Endothelial cell of umbilical vein (primary cell): ENCODE data around the gene VTI1A. TPM values are rescaled to one million over a fixed set of nuclear protein-coding genes. Genes with fewer than 3 reads are reported as not detected.

Source experiments
- BruUV-seq: library from RNA; stranded (reverse); fragments of 400-500 nt; replicated peaks from 2 replicates; lab custom pipeline; 2021; lab: Mats Ljungman, UMichigan
- CTCF ChIA-PET: fragments of 300-600, 350-600 bp; sonication (Branson Sonifier 250); formaldehyde crosslinking; loops from one replicate; lab custom pipeline; 2021; ENCODE audit warnings: antibody characterized with exemption, inconsistent platforms; lab: Charles Lee
- POLR2A ChIA-PET: fragments of 300-600, 350-600 bp; sonication (Branson Sonifier 250); formaldehyde crosslinking; loops from one replicate; lab custom pipeline; 2021; ENCODE audit warnings: antibody characterized with exemption, inconsistent platforms; lab: Charles Lee
- DNase-seq: peaks from one replicate; pipeline ENCODE4 v3.0.0-alpha.2; 2011; ENCODE audit warnings: low read depth, low spot score
- FAIRE-seq: peaks from 2 replicates; lab custom pipeline; 2011; peaks lifted over from hg19 to GRCh38; lab: Jason Lieb, UNC
- H2AFZ ChIP-seq: 2 replicates; pipeline ENCODE4 v1.6.0; 2012; ENCODE audit warnings: low read depth, low read length, control low read depth, inconsistent platforms
- H3K27ac ChIP-seq: 2 replicates; pipeline ENCODE4 v1.5.1; 2011; ENCODE audit warnings: low read depth, mild to moderate bottlenecking, control low read depth, low read length, moderate library complexity; ENCODE audit not compliant: insufficient read depth
- H3K27me3 ChIP-seq, 2 experiments: 2 replicates each; pipeline versions ENCODE4 v1.6.0 to v1.6.1; 2011; ENCODE audit warnings: low read length in 2 of 2, mixed read lengths in 1 of 2; ENCODE audit not compliant: control insufficient read depth in 2 of 2, insufficient read depth in 2 of 2
- H3K36me3 ChIP-seq, 2 experiments: 2 replicates in 1 of 2; 3 replicates in 1 of 2; pipeline ENCODE4 v1.5.1; 2011; ENCODE audit warnings: low read length in 2 of 2, mild to moderate bottlenecking in 1 of 2, moderate library complexity in 1 of 2; ENCODE audit not compliant: control insufficient read depth in 2 of 2, insufficient read depth in 2 of 2; ENCODE audit errors: extremely low read depth in 1 of 2
- H3K4me1 ChIP-seq: 3 replicates; pipeline ENCODE4 v1.5.1; 2011; ENCODE audit warnings: mild to moderate bottlenecking, low read length; ENCODE audit not compliant: control insufficient read depth, insufficient read depth; ENCODE audit errors: extremely low read depth
- H3K4me2 ChIP-seq: 2 replicates; pipeline ENCODE4 v1.6.1; 2011; ENCODE audit warnings: low read length, control low read depth, mixed read lengths; ENCODE audit not compliant: insufficient read depth
- H3K4me3 ChIP-seq, 3 experiments: fragments of 200-600 bp in 1 of 3; sonication (generic), shearing (Covaris generic) in 1 of 3; replicated peaks in 1 of 3; 2 replicates each; pipeline ENCODE4 v1.5.1; 2011 to 2016; ENCODE audit warnings: control low read depth in 3 of 3, low read length in 3 of 3, mild to moderate bottlenecking in 2 of 3, inconsistent platforms in 1 of 3, low read depth in 1 of 3, moderate library complexity in 1 of 3; ENCODE audit not compliant: insufficient read depth in 1 of 3
- H3K79me2 ChIP-seq: 2 replicates; pipeline ENCODE4 v1.6.0; 2012; ENCODE audit warnings: low read length, inconsistent platforms; ENCODE audit not compliant: control insufficient read depth, insufficient read depth
- H3K9ac ChIP-seq: replicated peaks from 2 replicates; pipeline ENCODE3; 2011; ENCODE audit warnings: low read length, control low read depth; ENCODE audit not compliant: insufficient read depth; ENCODE audit errors: extremely low read depth
- H3K9me1 ChIP-seq: replicated peaks from 3 replicates; pipeline ENCODE4 v1.6.0; 2011; ENCODE audit warnings: mild to moderate bottlenecking, low read length; ENCODE audit not compliant: control insufficient read depth, insufficient read depth; ENCODE audit errors: extremely low read depth
- H3K9me3 ChIP-seq: replicated peaks from 2 replicates; pipeline ENCODE4 v1.5.1; 2012; ENCODE audit warnings: low read length, inconsistent platforms; ENCODE audit not compliant: control insufficient read depth, insufficient read depth
- H4K20me1 ChIP-seq: replicated peaks from 2 replicates; pipeline ENCODE3; 2011; ENCODE audit warnings: mild to moderate bottlenecking, low read length; ENCODE audit not compliant: control insufficient read depth, insufficient read depth; ENCODE audit errors: extremely low read depth
- FOS ChIP-seq: IDR thresholded peaks from 2 replicates; pipeline ENCODE4 v1.6.1; 2011; ENCODE audit warnings: mild to moderate bottlenecking, low read length, moderate library complexity, borderline replicate concordance; ENCODE audit not compliant: insufficient read depth
- POLR2A ChIP-seq: IDR thresholded peaks from 2 replicates; pipeline ENCODE4 v1.6.1; 2012; ENCODE audit warnings: low read depth, mild to moderate bottlenecking, control low read depth, low read length
- dilution Hi-C: fragments of 300-500 bp; cut with MboI; formaldehyde crosslinking; loops from one replicate; pipeline ENCODE4 v1.15.0; 2019; ENCODE audit warnings: low sequenced_read_pairs; ENCODE audit not compliant: extremely low pct_ligation_motif_present
- intact Hi-C: fragments of 100-400 bp; cut with micrococcal nuclease; formaldehyde crosslinking; loops from one replicate; pipeline ENCODE4 v1.10.0; 2022
- polyA plus RNA-seq, 4 experiments: library from polyadenylated mRNA; depleted of rRNA in 3 of 4; stranded (reverse) in 3 of 4; unstranded in 1 of 4; fragments of >200 nt; gene quantifications; 2 replicates each; pipeline versions ENCODE4 v1.2.1 to v1.2.3, GENCODE V29; 2011 to 2012; ENCODE audit warnings: missing spikeins in 1 of 4
- total RNA-seq: library from RNA; stranded (reverse); gene quantifications from 2 replicates; pipeline ENCODE4 v1.2.3, GENCODE V29; 2021

The VTI1A gene
- total and polyA plus RNA-seq, 2 donors (not counting 3 experiments of a cell fraction or from before 2014, with no cell fraction given) = 10.8 to 35.6 TPM

- POLR2A ChIA-PET = no interaction called here
- CTCF ChIA-PET = interaction anchor here (1.4 kb wide), 1 partner anchor 9 kb away, joined by 4 read pairs; no protein-coding TSS in a partner anchor
- no peaks in the 10 kb centered on the region for H3K36me3 ChIP-seq
- intact Hi-C loops = no loop called here
- FAIRE-seq (no peak), DNase-seq (no peak)
- no peaks in the 10 kb centered on the region for H3K27me3 ChIP-seq
- no TSS peak for BruUV-seq
- no peak for TF ChIP-seq FOS
- H3K4me3 ChIP-seq = no peak overlapping the region
- no peaks in the 10 kb centered on the region for H3K79me2 ChIP-seq
- H3K4me2 ChIP-seq = no peak overlapping the region
- H2AFZ ChIP-seq = no peak overlapping the region
- no peaks in the 10 kb centered on the region for H3K9me1 ChIP-seq
- no peak overlapping the region for H3K9ac ChIP-seq
- H3K27ac ChIP-seq = no peak overlapping the region
- no peaks in the 10 kb centered on the region for H3K4me1 ChIP-seq
- dilution Hi-C loops = no loop called here
- H4K20me1 ChIP-seq = no peaks in the 10 kb centered on the region
- H3K9me3 ChIP-seq = no peaks in the 10 kb centered on the region
Observed at GRCh38 chr10:112802411-112803022, 355.5 kb downstream of the VTI1A start.

- no peak for TF ChIP-seq POLR2A
Observed at GRCh38 chr10:112803961-112804401, 357.0 kb downstream of the VTI1A start.

More at GRCh38 chr10:112803961-112804401, 357.0 kb downstream of the VTI1A start:
- H3K27me3 ChIP-seq = no peaks in the 10 kb centered on the region
- no peak for FAIRE-seq
- BruUV-seq = no TSS peak
- H3K36me3 ChIP-seq = no peaks in the 10 kb centered on the region
- H2AFZ ChIP-seq = no peak overlapping the region
- H3K27ac ChIP-seq = no peak overlapping the region
- no peaks in the 10 kb centered on the region for H3K9me1 ChIP-seq
- ChIA-PET POLR2A (no interaction called here), CTCF (no interaction called here)
- no peaks in the 10 kb centered on the region for H3K79me2 ChIP-seq
- intact Hi-C loops = no loop called here
- no peak for DNase-seq
- no peak overlapping the region for H3K9ac ChIP-seq
- dilution Hi-C loops = no loop called here
- H3K4me3 ChIP-seq = no peak overlapping the region
- H4K20me1 ChIP-seq = no peaks in the 10 kb centered on the region
- no peaks in the 10 kb centered on the region for H3K4me1 ChIP-seq
- no peak overlapping the region for H3K4me2 ChIP-seq
- H3K9me3 ChIP-seq = no peaks in the 10 kb centered on the region
